Thoracic aorta (tissue), 2 donors: Measurements from ENCODE around the gene SPINT2. TPM values are rescaled to one million over a fixed set of nuclear protein-coding genes. Genes with fewer than 3 reads are reported as not detected.

Source experiments
- ATAC-seq: fragments of 150-250 bp; one replicate; pipeline ENCODE4 v1.8.0; 2017; ENCODE audit warnings: low read depth; ENCODE audit not compliant: insufficient number of reproducible peaks, low FRiP score
- DNase-seq: peaks from one replicate; pipeline ENCODE4 v3.0.0-alpha.2; 2020; ENCODE audit warnings: low spot score
- H3K27ac ChIP-seq, 2 donors: fragments of 200-600 bp; sonication (generic); 1 replicate in 1 of 2; 2 replicates in 1 of 2; pipeline ENCODE4 v1.5.1; 2016; ENCODE audit warnings: mild to moderate bottlenecking in 2 of 2, moderate library complexity in 2 of 2
- H3K27me3 ChIP-seq: fragments of 200-600 bp; sonication (generic); replicated peaks from 2 replicates; pipeline ENCODE4 v1.6.0; 2016; ENCODE audit warnings: mild to moderate bottlenecking; ENCODE audit not compliant: insufficient read depth
- H3K36me3 ChIP-seq: fragments of 200-600 bp; sonication (generic); one replicate; pipeline ENCODE4 v1.5.1; 2016
- H3K4me1 ChIP-seq, 2 donors: fragments of 200-600 bp; sonication (generic); 1 replicate in 1 of 2; 2 replicates in 1 of 2; pipeline versions ENCODE4 v1.5.1 to v1.6.0; 2016; ENCODE audit warnings: low read depth in 2 of 2, mild to moderate bottlenecking in 1 of 2; ENCODE audit not compliant: control insufficient read depth in 1 of 2
- H3K4me3 ChIP-seq: fragments of 200-600 bp; sonication (generic); 2 replicates; pipeline ENCODE4 v1.5.1; 2016; ENCODE audit warnings: mild to moderate bottlenecking
- H3K9me3 ChIP-seq: fragments of 200-600 bp; sonication (generic); 2 replicates; pipeline ENCODE4 v1.5.1; 2016
- total RNA-seq, 2 donors: library from RNA; depleted of rRNA; stranded (reverse); fragments of >200 nt; gene quantifications; one replicate each; pipeline versions ENCODE4 v1.1.0 to v1.2.3, GENCODE V29; 2016
- TF ChIP-seq, protein P1 (sequence below): fragments of 200-600 bp; sonication (generic); IDR thresholded peaks from one replicate; pipeline ENCODE4 v1.5.1; 2019; ENCODE audit warnings: antibody characterized with exemption

Gene SPINT2
- total RNA-seq, 2 donors from 2014 or later: 218 to 480 TPM

DNA sequence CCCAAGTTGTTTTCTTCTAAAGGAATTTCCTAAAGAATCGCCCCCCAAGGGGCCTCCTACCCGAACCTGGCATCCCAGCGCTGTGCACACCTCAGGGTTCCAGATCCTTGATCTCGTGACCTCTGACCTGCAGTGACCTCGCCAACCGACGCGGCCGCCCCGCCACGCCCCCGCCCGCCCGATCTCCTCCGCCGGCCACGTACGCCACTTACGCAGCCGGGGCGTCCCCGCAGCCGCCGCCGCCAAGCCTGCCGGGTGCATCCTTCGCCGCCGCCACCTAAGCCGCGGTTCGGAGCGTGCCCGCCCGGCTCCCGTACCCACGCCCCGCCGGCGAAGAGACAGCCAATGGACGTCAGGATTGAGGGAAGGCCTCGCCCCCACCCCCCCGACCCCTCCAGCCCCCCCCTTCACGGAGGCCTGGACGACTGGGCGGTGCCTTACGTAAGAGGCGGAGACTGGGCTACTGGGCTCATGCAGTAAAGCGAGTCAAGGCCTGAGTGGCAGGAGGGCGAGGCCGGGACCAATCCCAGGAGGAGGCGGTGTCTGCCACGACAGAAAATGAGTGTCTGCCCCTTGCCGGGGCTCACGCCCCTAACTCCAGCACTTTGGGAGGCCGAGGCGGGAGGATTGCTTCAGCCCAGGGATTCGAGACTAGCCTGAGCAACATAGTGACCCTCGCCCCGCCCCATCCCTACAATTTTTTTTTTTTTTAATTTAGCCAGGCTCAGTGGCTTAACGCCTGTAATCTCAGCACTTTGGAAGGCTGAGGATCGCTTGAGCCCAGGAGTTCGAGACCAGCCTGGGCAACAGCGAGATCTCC, 51.5 kb downstream of the SPINT2 start, which contains the start of gene YIF1B:
YIF1B (minus strand) TSS at position 291 of the 820 bp plus-strand sequence; CDS start at position 261, 30 bp downstream.
- TF ChIP-seq, protein P1, sequence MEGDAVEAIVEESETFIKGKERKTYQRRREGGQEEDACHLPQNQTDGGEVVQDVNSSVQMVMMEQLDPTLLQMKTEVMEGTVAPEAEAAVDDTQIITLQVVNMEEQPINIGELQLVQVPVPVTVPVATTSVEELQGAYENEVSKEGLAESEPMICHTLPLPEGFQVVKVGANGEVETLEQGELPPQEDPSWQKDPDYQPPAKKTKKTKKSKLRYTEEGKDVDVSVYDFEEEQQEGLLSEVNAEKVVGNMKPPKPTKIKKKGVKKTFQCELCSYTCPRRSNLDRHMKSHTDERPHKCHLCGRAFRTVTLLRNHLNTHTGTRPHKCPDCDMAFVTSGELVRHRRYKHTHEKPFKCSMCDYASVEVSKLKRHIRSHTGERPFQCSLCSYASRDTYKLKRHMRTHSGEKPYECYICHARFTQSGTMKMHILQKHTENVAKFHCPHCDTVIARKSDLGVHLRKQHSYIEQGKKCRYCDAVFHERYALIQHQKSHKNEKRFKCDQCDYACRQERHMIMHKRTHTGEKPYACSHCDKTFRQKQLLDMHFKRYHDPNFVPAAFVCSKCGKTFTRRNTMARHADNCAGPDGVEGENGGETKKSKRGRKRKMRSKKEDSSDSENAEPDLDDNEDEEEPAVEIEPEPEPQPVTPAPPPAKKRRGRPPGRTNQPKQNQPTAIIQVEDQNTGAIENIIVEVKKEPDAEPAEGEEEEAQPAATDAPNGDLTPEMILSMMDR: no peak
- Histone ChIP-seq H3K9me3 (no peaks in the 10 kb centered on the region), H3K36me3 (no peaks in the 10 kb centered on the region), H3K27ac (peak within 1 kb of the TSS; percentile 80 to 84), H3K4me3 (peak within 1 kb of the TSS; percentile 82), H3K4me1 (peaks cover 9 to 28% of the 10 kb centered on the region in 2 donors), H3K27me3 (no peaks in the 10 kb centered on the region)
- DNase-seq: peak; percentile 91
- peak; percentile 82 for ATAC-seq

DNA sequence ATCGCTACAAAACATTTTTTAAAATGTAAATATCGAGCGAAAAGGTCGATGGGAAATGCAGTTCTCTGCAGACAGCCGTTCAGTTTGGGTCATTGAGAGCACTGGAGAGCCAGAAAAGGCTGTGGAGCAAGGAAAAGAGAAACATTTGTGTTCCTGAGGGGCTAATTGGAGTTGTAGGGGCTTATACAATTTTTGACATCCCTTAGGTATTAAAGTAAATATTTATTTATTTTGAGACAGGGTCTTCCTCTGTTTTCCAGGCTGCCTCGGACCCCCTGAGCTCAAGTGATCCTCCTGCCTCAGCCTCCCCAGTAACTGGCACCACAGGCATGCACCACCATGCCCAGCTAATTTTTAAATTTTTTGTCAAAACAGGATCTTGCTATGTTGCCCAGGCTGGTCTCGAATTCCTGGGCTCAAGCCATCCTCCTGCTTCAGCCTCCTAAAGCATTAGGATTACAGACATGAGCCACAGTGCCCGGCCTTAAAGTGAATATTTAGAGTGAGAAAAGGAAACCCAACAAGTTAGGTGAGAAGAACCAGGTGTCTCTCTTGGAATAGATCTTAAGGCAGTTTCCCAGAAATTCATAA, 52.2 kb downstream of the SPINT2 start:
- H3K4me3 ChIP-seq: peak overlapping the region; percentile 82
- peaks cover 13 to 35% of the 10 kb centered on the region in 2 donors for H3K4me1 ChIP-seq
- DNase-seq (no peak), ATAC-seq (no peak)
- TF ChIP-seq, protein P1: no peak
- H3K9me3 ChIP-seq: no peaks in the 10 kb centered on the region
- no peaks in the 10 kb centered on the region for H3K27me3 ChIP-seq
- H3K27ac ChIP-seq: peak overlapping the region; percentile 67 to 84
- H3K36me3 ChIP-seq: no peaks in the 10 kb centered on the region

DNA sequence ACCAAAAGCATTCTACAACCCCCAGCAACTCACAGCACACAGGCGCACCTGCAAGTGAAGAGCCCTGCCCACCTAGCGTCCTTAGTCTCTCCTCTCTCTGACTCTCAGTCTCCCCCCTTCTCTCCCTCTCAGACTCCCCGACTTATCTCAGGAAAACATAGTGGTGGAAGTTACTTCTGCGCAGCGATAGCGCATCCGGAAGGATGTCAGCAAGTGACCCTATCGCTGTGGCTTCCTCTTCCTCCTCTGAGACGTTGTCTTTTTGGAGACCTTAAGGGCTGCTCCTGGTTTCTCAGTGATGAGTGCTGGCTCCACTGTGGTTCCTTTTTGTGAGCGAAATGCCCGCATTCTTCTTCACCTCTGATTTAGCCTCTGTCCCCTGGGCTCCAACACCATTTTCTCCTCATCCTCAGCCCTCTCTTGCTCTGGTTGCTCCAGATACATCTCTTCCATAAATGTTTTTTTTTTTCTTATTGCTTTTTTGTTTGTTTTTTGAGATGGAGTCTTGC, 52.8 kb downstream of the SPINT2 start:
- H3K4me3 ChIP-seq: peak overlapping the region; percentile 82
- DNase-seq: no peak
- TF ChIP-seq, protein P1: no peak
- H3K4me1 ChIP-seq: peaks cover 19 to 41% of the 10 kb centered on the region in 2 donors
- no peak for ATAC-seq
- H3K27ac ChIP-seq: peak overlapping the region in 1 of 2 donors; percentile 84
- H3K9me3 ChIP-seq: no peaks in the 10 kb centered on the region
- H3K27me3 ChIP-seq: no peaks in the 10 kb centered on the region
- H3K36me3 ChIP-seq: no peaks in the 10 kb centered on the region

DNA sequence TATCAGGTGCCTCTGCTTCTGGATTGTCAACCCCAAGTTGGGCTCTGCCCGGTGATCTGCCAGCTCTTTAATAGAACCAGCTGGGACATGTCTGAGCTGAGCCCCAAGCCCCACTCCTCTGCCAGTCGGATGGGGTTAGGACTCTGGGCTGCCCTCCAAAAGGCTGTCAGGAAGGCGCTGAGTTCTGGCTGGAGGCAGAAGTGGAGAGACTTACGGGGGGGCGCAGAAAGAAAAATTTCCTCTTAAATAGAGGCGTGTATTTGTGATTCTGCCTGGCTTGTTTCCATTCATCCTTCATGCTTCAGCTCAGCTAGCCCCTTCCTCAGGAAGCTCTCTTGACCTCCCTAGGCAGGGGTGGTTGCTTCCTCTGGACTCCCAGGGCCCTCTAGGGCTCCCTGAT, 54.3 kb downstream of the SPINT2 start:
- H3K4me1 ChIP-seq: peaks cover 29 to 55% of the 10 kb centered on the region in 2 donors
- no peak for DNase-seq
- ATAC-seq: no peak
- TF ChIP-seq, protein P1: no peak
- H3K36me3 ChIP-seq: no peaks in the 10 kb centered on the region
- H3K27me3 ChIP-seq: no peaks in the 10 kb centered on the region
- H3K27ac ChIP-seq: peak overlapping the region; percentile 84 to 95
- H3K9me3 ChIP-seq: no peaks in the 10 kb centered on the region
- peak overlapping the region; percentile 95 for H3K4me3 ChIP-seq
